Hepatocyte (in vitro differentiated cells): ENCODE results near the gene JAKMIP3. TPM values are rescaled to one million over a fixed set of nuclear protein-coding genes. Genes with fewer than 3 reads are reported as not detected.

Experiments
- DNase-seq: peaks from one replicate; pipeline ENCODE4 v3.0.0-alpha.2; 2016; ENCODE audit warnings: low spot score
- H2AFZ ChIP-seq: fragments of 200-600 bp; sonication (generic); 2 replicates; pipeline ENCODE4 v1.6.0; 2016; ENCODE audit warnings: antibody characterized with exemption, mild to moderate bottlenecking
- H3K27ac ChIP-seq: fragments of 200-600 bp; sonication (generic); 2 replicates; pipeline ENCODE4 v1.5.1; 2016; ENCODE audit warnings: mild to moderate bottlenecking
- H3K27me3 ChIP-seq: fragments of 200-600 bp; sonication (generic); 2 replicates; pipeline ENCODE4 v1.6.1; 2016
- H3K36me3 ChIP-seq: fragments of 200-600 bp; sonication (generic); replicated peaks from 2 replicates; pipeline ENCODE4 v1.5.1; 2016; ENCODE audit warnings: low read depth; ENCODE audit not compliant: insufficient read depth
- H3K4me1 ChIP-seq: fragments of 200-600 bp; sonication (generic); 2 replicates; pipeline ENCODE4 v1.5.1; 2016; ENCODE audit warnings: mild to moderate bottlenecking, moderate library complexity; ENCODE audit not compliant: insufficient read depth
- H3K4me2 ChIP-seq: fragments of 200-600 bp; sonication (generic); 2 replicates; pipeline ENCODE4 v1.6.0; 2016
- H3K4me3 ChIP-seq: fragments of 200-600 bp; sonication (generic); 2 replicates; pipeline ENCODE4 v1.5.1; 2016; ENCODE audit warnings: mild to moderate bottlenecking
- H3K79me2 ChIP-seq: fragments of 200-600 bp; sonication (generic); 2 replicates; pipeline ENCODE4 v1.6.0; 2017; ENCODE audit warnings: mild to moderate bottlenecking
- H3K9me2 ChIP-seq: fragments of 200-600 bp; sonication (generic); replicated peaks from 2 replicates; pipeline ENCODE4 v1.6.0; 2017; ENCODE audit warnings: mild to moderate bottlenecking; ENCODE audit not compliant: insufficient read depth
- H3K9me3 ChIP-seq: fragments of 200-600 bp; sonication (generic); 2 replicates; pipeline ENCODE4 v1.5.1; 2016; ENCODE audit warnings: low read depth, mild to moderate bottlenecking
- H4K20me1 ChIP-seq: fragments of 200-600 bp; sonication (generic); 2 replicates; pipeline ENCODE4 v1.6.0; 2016; ENCODE audit warnings: mild to moderate bottlenecking; ENCODE audit not compliant: insufficient read depth, poor library complexity, severe bottlenecking
- EZH2 ChIP-seq: fragments of 200-600 bp; sonication (generic); IDR thresholded peaks from 2 replicates; pipeline ENCODE4 v1.6.1; 2016; ENCODE audit warnings: antibody characterized with exemption, mild to moderate bottlenecking, borderline replicate concordance
- EZH2phosphoT487 ChIP-seq: fragments of 200-600 bp; sonication (generic); IDR thresholded peaks from one replicate; pipeline ENCODE4 v1.6.1; 2018; ENCODE audit warnings: antibody characterized with exemption, mild to moderate bottlenecking, low read depth, moderate library complexity; ENCODE audit not compliant: unreplicated experiment, severe bottlenecking
- WGBS: methylation state at CpG from one replicate; pipeline ENCODE4 v1.1.6; 2016; ENCODE audit warnings: low lambda C conversion rate; ENCODE audit errors: missing lambda C conversion rate; 5-methylcytosine and 5-hydroxymethylcytosine counted together
- polyA plus RNA-seq: library from polyadenylated mRNA; unstranded; fragments of >200 nt; fragmentation: Nextera tagmentation; extraction: Ambion mirVana; gene quantifications from 2 replicates; pipeline ENCODE4 v1.2.1, GENCODE V29; 2016
- total RNA-seq: library from RNA; depleted of rRNA; stranded (reverse); fragments of >200 nt; gene quantifications from 2 replicates; pipeline ENCODE4 v1.2.3, GENCODE V29; 2014
- TF ChIP-seq, protein P1 (sequence below): fragments of 200-600 bp; sonication (generic); IDR thresholded peaks from 2 replicates; pipeline ENCODE4 v1.5.1; 2016; ENCODE audit warnings: antibody characterized with exemption, mild to moderate bottlenecking; ENCODE audit not compliant: poor library complexity

The JAKMIP3 gene
- total and polyA plus RNA-seq, 2 experiments from 2014 or later, result 0.02 to 0.10 TPM

GRCh38 chr10:132106431-132106830 lies 40.7 kb downstream of the JAKMIP3 start:
- Histone ChIP-seq H3K4me3 (no peak overlapping the region), H3K9me3 (no peaks in the 10 kb centered on the region), H3K79me2 (no peaks in the 10 kb centered on the region), H4K20me1 (no peaks in the 10 kb centered on the region), H3K9me2 (no peaks in the 10 kb centered on the region), H3K27me3 (no peaks in the 10 kb centered on the region), H2AFZ (no peak overlapping the region), H3K36me3 (no peaks in the 10 kb centered on the region), H3K27ac (no peak overlapping the region), H3K4me1 (no peaks in the 10 kb centered on the region), H3K4me2 (no peak overlapping the region)
- no peak for TF ChIP-seq EZH2
- TF ChIP-seq EZH2phosphoT487, result no peak
- TF ChIP-seq, protein P1, sequence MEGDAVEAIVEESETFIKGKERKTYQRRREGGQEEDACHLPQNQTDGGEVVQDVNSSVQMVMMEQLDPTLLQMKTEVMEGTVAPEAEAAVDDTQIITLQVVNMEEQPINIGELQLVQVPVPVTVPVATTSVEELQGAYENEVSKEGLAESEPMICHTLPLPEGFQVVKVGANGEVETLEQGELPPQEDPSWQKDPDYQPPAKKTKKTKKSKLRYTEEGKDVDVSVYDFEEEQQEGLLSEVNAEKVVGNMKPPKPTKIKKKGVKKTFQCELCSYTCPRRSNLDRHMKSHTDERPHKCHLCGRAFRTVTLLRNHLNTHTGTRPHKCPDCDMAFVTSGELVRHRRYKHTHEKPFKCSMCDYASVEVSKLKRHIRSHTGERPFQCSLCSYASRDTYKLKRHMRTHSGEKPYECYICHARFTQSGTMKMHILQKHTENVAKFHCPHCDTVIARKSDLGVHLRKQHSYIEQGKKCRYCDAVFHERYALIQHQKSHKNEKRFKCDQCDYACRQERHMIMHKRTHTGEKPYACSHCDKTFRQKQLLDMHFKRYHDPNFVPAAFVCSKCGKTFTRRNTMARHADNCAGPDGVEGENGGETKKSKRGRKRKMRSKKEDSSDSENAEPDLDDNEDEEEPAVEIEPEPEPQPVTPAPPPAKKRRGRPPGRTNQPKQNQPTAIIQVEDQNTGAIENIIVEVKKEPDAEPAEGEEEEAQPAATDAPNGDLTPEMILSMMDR, result no peak
- no peak for DNase-seq
- WGBS, result 94% methylated on average over 15 of the region's 15 CpGs

DNA sequence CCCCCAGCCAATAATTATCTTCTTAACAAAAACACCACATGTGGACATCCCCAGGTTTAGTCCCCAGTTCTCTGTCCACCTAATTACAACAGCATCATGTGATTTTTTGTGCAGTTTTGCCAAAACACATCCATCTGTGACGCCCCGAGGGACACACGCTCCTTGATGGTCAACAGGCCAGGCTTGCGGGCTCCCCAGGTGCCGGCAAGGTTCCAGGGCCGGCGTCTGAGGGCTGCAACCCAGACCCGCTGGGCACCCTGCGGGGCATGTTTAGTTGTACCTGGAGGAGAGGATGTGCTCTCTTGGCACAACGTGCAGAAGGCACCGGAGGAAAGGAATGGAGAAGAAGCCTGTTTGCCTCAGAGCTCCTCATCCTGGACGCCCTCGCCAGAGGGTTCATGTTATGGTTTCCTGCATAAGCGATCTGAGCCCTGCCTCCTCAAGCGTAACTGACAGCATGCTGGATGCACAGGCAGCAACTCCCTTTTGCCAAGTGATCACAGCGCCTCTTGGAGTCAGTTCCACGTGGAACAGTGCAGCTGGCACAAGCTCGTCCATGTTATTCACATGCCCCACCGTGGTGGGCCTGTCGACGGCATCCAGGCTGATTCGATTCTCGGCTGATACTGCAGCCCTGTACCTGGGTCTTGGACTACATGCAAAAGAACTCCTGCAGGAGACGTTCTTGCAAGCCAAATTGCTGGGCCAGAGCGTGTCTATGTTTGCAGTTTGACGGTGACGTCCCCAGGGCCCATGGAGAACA lies 41.6 kb downstream of the JAKMIP3 start:
- no peak overlapping the region for H3K4me3 ChIP-seq
- no peak overlapping the region for H3K4me2 ChIP-seq
- WGBS, result 91% methylated on average over 27 of the region's 27 CpGs
- no peak for DNase-seq
- H3K27ac ChIP-seq, result no peak overlapping the region
- H3K27me3 ChIP-seq, result peaks cover 1% of the 10 kb centered on the region
- no peaks in the 10 kb centered on the region for H3K36me3 ChIP-seq
- no peak for TF ChIP-seq EZH2
- TF ChIP-seq EZH2phosphoT487, result no peak
- TF ChIP-seq, protein P1, result no peak
- H3K9me3 ChIP-seq, result no peaks in the 10 kb centered on the region
- H3K4me1 ChIP-seq, result no peaks in the 10 kb centered on the region
- no peaks in the 10 kb centered on the region for H4K20me1 ChIP-seq
- H2AFZ ChIP-seq, result no peak overlapping the region
- H3K9me2 ChIP-seq, result no peaks in the 10 kb centered on the region
- no peaks in the 10 kb centered on the region for H3K79me2 ChIP-seq

DNA sequence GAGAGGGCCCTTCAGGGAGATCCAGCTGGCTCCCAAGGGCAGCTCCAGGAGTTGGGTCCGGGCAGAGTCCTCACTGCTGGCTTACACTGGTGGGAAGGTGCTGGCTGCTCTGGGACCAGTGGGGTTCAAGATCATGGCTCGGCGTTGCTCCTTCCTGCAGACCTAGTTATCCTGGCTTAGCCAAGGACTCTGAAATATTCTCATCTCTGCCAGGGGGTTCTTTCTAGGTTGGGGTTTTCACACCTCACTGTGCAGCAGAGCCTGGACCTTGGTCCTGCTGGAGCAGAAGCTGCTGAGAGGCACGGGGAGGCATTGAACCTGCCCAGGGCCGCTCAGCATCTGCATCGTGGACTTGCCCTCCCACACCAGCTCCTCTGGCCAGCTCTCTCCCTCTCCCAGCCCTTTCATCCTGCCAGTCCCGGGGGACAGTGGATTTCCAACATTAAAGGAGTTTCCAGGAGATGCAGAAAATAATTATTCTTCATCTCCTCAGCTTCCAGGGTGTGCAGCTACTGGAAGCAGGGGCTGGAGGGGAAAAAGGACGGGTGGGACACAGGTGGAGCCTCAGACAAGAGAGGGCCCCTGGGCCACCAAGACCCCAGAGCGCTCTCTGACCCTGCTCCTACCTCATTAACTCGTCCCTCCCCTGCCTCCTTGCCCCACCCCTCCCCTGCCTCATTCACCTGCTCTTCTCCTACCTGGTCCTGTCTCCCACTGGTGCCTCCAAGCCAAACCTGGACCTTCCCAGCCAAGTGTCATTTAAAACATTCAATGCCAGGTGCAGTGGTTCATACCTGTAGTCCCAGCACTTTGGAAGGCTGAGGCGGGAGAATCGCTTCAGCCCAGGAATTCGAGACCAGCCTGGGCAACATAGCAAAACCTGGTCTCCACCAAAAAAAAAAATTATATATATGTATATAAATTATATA lies 42.5 kb downstream of the JAKMIP3 start:
- Histone ChIP-seq H2AFZ (no peak overlapping the region), H4K20me1 (no peaks in the 10 kb centered on the region), H3K9me2 (no peaks in the 10 kb centered on the region), H3K4me1 (no peaks in the 10 kb centered on the region), H3K4me3 (no peak overlapping the region), H3K9me3 (no peaks in the 10 kb centered on the region), H3K4me2 (no peak overlapping the region), H3K36me3 (no peaks in the 10 kb centered on the region), H3K27me3 (peaks cover 10% of the 10 kb centered on the region), H3K27ac (no peak overlapping the region), H3K79me2 (no peaks in the 10 kb centered on the region)
- no peak for DNase-seq
- TF ChIP-seq EZH2phosphoT487, result no peak
- TF ChIP-seq, protein P1, result no peak
- no peak for TF ChIP-seq EZH2
- 86% methylated on average over 11 of the region's 13 CpGs for WGBS
